Measurements from ENCODE around the gene KCND1.

KCND1 gene

GRCh38 chrX:48974033-48974432 lies 2.4 kb upstream of the KCND1 start:
- no peak for DNase-seq

DNA sequence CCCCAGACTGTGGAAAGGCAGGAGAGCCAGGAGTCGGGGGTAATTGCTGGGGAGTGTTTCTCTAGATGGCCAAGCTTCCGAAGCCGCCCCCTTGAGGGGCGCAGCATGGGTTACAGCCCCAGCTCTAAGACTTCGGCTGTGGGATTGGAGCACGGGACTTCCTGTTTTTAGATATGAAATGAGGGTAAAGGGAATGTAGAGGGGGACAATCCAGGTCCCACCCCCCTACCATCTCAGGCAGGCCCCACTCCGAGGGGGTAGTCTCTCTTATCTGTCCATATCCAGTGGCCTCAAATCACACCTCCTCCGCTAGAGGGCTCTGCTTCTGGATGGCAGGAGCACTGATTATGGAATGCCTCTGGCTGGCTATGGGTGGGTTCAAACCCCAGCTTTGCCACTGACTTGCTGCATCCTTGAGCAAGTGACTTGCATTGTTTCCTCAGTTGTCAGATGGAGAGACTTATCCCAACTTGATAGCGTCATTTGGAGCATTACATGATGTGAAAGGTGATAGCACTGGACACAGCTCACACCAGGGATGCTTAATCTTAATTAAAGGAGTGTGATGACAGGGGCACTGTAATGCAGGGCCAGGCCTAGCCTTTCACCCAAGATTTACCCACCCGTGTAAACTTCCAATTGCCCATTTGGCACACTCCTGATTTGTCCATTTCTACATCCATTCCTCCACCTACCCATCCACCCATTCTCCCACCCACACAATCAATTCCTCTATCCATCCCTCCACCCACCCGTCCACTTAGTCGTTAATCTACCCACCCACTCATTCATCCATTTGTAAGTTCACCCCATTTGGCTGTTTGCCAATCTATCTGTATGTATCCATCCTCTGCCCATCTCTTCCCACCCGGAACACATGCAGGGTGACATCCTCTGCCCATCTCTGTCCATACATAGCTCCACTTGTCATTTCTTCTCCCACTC lies 848 bp upstream of the KCND1 start:
- DNase-seq, result peak; percentile 69

DNA sequence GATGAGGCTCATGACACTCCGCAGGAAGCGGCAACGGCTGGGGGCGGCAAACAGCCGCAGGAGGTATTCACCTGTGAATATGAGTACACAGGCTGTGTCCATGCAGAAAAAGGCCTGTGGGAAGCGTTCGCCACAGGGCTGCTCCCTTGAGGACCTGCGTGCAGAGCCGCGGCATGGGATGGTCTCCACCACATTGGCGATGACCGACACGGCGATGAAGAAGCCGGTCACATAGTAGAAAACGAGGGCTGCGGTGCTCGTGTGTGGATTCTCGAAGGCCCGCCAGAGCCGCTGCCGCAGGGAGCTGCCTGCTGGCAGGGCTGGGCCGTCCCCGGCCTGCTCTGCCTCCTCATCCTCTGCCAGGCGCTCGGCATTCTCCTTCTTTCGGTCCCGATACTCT lies 2.2 kb downstream of the KCND1 start:
- DNase-seq, result no peak

- no peak for DNase-seq
These were observed 3.3 kb downstream of the KCND1 start for GRCh38 chrX:48968377-48968776.

- DNase-seq, result peak; percentile 62
These were observed 4.7 kb downstream of the KCND1 start for GRCh38 chrX:48966796-48967579.

GRCh38 chrX:48965959-48966358 lies 5.7 kb downstream of the KCND1 start:
- no peak for DNase-seq

GRCh38 chrX:48961585-48962091 lies 10.0 kb downstream of the KCND1 start:
- DNase-seq, result no peak

GRCh38 chrX:48960291-48960690 lies 11.4 kb downstream of the KCND1 start:
- no peak for DNase-seq

DNA sequence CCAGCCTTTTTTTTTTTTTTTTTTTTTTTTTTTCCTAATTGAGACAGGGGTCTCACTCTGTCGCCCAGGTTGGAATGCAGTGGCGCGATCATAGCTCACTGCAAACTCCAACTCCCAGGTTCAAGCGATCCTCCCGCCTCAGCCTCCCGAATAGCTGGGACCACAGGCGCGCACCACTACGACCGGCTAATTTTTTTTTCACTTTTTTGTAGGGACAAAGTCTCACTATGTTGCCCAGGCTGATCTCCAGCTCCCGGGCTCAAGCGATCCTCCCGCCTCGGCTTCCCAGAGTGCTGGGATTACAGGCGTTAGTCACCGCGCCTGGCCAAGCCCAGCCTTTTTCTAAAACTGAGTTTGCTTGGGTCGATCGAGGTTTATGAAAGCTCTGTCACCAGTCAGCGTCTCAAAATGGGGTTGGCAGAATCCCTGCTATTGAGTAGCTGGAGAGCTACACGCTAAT lies 13.0 kb downstream of the KCND1 start:
- peak; percentile 76 for DNase-seq

DNA sequence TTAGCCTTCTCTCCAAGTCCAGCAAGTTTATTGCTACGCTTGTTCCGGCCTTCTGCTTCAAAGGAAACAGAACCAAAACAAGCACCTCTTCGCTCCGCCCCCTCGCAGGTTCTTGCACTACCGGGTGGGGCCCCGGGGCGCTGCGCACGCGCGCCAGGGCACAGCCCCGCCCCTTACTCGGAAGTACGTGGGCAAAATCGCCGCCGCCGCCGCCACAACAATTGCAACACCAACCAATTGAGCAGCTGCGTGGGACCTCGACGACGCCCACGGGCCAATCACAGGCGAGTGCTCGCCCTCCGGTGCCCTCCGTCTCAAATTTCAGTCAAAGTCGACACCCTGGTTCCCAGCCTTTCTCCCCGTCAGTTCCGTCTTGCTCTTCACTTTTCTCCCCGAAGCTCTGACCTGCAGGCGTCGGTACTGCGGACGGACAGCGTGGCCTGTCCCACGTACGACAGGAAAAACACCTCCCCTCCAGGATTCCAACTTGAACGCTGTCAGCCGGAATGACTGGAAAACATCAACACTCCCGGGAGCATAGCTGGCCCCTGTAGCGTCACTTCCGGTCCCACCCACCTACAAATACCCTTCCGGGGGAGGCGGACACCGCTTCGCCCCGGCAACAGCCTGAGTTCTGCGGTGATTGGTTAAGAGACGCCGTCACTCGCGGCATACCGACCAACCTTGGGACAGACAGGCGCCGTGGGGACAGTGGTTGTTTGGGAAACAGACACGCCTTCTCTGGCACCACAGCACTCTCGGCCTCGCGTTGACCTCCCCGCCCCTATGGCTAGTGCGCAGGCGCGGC lies 13.6 kb downstream of the KCND1 start:
- DNase-seq, result peak; percentile 98

GRCh38 chrX:48957477-48957826 lies 14.2 kb downstream of the KCND1 start, which contains the start of gene OTUD5:
OTUD5 (minus strand) TSS chrX:48957607; CDS start chrX:48957570, 37 bp downstream.
- no peak for DNase-seq

- no peak for DNase-seq
These were observed 14.8 kb downstream of the KCND1 start for GRCh38 chrX:48956728-48957414.

DNA sequence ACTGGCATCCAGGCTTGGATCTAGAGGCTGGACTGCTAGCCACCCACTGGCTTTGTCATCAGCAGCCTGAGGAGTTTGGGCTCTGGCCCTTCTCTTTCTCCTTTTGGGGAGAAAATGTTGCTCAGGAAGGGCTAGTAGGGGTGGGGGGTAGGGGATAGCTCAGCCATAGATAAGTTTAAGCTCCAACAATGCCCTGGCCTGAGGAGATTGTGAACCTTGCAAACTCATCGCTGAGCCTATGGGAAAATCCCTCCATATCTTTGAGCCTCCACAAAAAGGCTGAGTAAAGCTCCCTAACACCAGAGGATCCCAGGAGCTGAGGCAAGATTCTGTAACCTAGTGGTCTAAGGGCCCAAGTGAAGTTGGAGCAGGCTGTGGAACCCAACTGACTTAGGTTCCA lies 23.1 kb downstream of the KCND1 start:
- DNase-seq, result no peak

DNA sequence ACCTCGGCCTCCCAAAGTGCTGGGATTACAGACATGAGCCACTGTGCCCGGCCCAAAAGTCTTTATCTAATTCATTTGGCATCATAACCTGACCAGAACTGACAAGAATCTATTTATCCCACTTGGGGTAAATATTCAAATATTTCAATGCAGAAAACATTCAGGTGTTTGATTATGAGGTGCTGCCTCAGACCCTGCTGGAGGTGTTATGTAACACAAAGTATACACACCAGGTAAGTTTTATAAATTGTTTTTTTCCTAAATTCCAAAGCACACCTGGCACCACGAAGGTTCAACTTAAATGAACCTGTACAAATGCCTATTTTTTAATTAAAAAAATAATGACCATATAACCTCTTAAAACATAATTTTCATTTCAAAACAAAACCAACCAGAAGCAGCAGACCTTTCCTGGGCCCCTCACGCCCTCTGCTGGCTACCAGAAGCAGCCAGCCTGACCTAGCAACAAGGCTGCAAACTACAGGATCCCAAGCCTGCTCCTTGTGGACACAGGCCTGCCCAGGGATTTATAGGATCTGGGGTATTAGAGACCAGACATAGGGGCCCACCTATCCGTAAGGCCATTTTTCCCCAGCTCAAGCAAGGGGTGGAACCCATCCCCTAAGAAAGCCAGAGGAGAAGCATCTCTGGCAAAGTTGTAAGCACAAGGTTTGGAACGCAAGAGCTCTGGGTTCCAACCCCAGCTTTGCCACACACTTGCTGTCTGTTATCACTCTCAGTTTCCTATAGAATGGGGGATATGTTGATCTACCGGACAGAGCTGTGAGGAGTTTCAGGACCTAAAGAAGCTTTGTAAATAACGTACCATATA lies 25.9 kb downstream of the KCND1 start:
- DNase-seq, result peak; percentile 64

- DNase-seq, result no peak
These were observed 28.7 kb downstream of the KCND1 start for GRCh38 chrX:48942895-48943294.

DNA sequence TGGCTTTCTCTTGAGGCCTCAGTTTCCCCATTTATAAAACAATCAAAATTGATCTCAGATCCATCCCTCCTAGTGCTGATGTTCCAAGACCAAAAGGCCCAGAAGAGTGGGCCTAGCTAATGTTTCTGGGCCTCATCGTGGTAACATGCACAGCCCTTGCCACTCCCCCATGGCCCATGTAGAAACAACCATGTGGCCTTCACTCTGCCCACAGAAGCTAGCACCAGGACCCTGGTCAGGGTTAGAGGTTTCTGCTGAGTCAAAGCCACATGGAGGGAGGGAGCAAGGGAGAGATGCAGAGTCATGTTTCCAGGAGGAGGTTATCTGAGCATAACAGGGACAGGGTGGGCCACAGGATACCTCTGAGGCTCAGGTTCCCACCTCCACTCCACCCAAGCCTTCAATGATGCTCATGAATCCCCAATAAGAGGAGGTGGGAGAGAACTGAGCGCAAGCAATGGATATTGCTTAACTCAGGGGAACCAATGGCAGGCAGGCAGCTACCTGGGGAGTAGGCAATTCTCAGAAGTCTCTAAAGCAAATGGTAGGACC lies 31.2 kb downstream of the KCND1 start:
- no peak for DNase-seq

DNA sequence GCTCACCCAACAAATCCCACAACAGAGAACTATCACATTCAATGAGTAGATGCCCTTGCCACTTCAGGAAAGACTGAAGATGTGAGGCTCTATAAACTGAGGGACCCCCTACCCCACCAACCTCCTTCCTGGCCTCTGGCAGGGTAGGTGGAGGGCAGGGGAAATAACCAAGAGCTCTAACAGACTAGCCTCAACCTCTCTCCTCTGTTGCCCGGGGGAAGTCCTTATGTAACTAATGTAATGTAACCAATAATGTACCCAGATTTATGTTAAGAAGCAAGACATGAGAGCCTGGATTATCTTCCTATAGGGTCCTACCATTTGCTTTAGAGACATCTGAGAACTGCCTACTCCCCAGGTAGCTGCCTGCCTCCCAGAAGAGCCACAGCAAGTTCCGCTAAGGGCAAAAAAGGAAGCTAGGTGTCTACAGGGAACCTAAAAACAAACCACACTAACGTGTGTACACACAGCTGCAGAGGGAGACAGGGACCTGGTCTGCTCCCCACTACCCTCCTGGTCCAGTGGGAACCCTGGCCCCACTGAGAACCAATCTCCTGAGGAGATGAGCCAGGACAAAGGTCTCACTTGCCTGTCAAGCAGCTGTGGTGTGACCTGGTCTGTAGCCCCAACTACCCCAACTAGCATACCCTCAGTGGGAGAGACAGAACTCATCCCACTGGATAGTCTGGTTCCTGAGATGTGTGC lies 32.0 kb downstream of the KCND1 start:
- DNase-seq, result no peak

DNA sequence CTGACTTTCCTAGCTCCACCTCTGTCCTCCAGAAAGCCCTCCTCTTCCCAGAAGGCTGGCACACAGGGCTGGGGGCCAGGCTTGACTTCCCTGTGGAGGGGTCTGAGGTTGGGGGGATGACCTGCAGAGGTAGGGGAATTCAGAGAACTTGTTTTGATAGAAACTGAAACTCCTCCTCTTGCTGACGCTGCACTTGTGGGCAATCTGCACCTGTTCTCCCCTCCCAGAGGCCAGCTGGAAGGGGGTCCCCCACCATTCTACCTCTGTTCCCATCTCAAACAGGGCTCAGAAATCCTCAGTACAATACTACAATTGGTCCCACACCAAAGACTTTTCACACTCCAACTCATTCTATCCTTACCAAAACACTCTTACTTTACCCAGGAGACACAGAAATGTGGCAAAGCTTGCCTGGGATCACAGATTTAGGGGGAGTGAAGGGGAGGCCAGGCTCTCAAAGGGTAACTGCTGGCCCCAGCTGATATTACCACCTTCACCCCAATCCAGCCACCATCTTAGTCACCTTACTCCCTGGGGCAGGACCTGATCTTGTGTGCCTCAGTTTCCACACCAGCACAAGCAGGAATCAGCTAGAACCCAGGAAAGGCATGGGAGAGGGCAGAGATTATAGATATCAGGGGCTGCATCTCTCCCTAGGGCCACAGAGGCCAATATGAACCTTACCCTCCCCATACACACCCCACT lies 32.8 kb downstream of the KCND1 start:
- DNase-seq, result no peak
